Mesenchymal stem cell (in vitro differentiated cells and primary cell): ENCODE data around the gene RNU1-2.
"Not testable (repeated sequence)": the region's sequence is repeated elsewhere in the genome, so short reads cannot be mapped to it uniquely, and the experiment has no call there.

Source experiments
- DNase-seq: peaks from one replicate; pipeline ENCODE4 v3.0.0-alpha.2; 2013
- H2AFZ ChIP-seq: one replicate; pipeline ENCODE4 v1.6.1; 2013; ENCODE audit warnings: low read depth, mild to moderate bottlenecking, control low read depth, inconsistent platforms, low read length, moderate library complexity
- H2AK5ac ChIP-seq: 2 replicates; pipeline ENCODE4 v1.6.1; 2013; ENCODE audit warnings: low read length, moderate library complexity, mild to moderate bottlenecking, inconsistent platforms; ENCODE audit not compliant: severe bottlenecking
- H2BK120ac ChIP-seq: one replicate; pipeline ENCODE4 v1.6.1; 2013; ENCODE audit warnings: low read depth, mild to moderate bottlenecking, inconsistent platforms, low read length, moderate library complexity
- H2BK12ac ChIP-seq, 2 experiments: one replicate each; pipeline ENCODE4 v1.6.1; 2013; ENCODE audit warnings: inconsistent platforms in 2 of 2, low read length in 2 of 2, mild to moderate bottlenecking in 2 of 2, moderate library complexity in 2 of 2, control low read depth in 1 of 2
- H2BK15ac ChIP-seq: one replicate; pipeline ENCODE4 v1.6.1; 2013; ENCODE audit warnings: mild to moderate bottlenecking, low read depth, inconsistent platforms; ENCODE audit not compliant: poor library complexity, severe bottlenecking
- H2BK5ac ChIP-seq: 2 replicates; pipeline ENCODE4 v1.6.1; 2013; ENCODE audit warnings: low read depth, mild to moderate bottlenecking, low read length, control low read depth, inconsistent platforms; ENCODE audit not compliant: poor library complexity, severe bottlenecking
- H3K14ac ChIP-seq, 2 experiments: one replicate each; pipeline ENCODE4 v1.6.1; 2013; ENCODE audit warnings: inconsistent platforms in 2 of 2, low read length in 2 of 2, control low read depth in 1 of 2, mild to moderate bottlenecking in 1 of 2, moderate library complexity in 1 of 2
- H3K18ac ChIP-seq, 2 experiments: one replicate each; pipeline ENCODE4 v1.6.1; 2013; ENCODE audit warnings: inconsistent platforms in 2 of 2, low read length in 2 of 2, control low read depth in 1 of 2, low read depth in 1 of 2, mild to moderate bottlenecking in 1 of 2
- H3K23ac ChIP-seq, 2 experiments: one replicate each; pipeline ENCODE4 v1.6.1; 2013; ENCODE audit warnings: inconsistent platforms in 2 of 2, low read length in 2 of 2, mild to moderate bottlenecking in 2 of 2, moderate library complexity in 2 of 2, control low read depth in 1 of 2
- H3K27ac ChIP-seq: 2 replicates; pipeline ENCODE4 v1.5.1; 2013; ENCODE audit warnings: mild to moderate bottlenecking, moderate library complexity, low read length, control low read depth, inconsistent platforms; ENCODE audit not compliant: poor library complexity, severe bottlenecking
- H3K27me3 ChIP-seq, 2 experiments: 2 replicates each; pipeline versions ENCODE4 v1.6.1 to v1.7.0; 2013; ENCODE audit warnings: low read length in 2 of 2, mild to moderate bottlenecking in 2 of 2, moderate library complexity in 2 of 2, control low read depth in 1 of 2, inconsistent platforms in 1 of 2; ENCODE audit not compliant: control insufficient read depth in 1 of 2, insufficient read depth in 1 of 2
- H3K36me3 ChIP-seq, 2 experiments: 2 replicates each; pipeline versions ENCODE4 v1.6.1 to v1.7.0; 2013; ENCODE audit warnings: low read length in 2 of 2, control low read depth in 1 of 2, inconsistent platforms in 1 of 2, low read depth in 1 of 2, mild to moderate bottlenecking in 1 of 2; ENCODE audit not compliant: insufficient read depth in 2 of 2, control insufficient read depth in 1 of 2
- H3K4ac ChIP-seq, 2 experiments: one replicate each; pipeline ENCODE4 v1.6.1; 2013; ENCODE audit warnings: inconsistent platforms in 2 of 2, low read length in 2 of 2, mild to moderate bottlenecking in 2 of 2, moderate library complexity in 2 of 2, control low read depth in 1 of 2, low read depth in 1 of 2
- H3K4me1 ChIP-seq: 2 replicates; pipeline ENCODE4 v1.6.1; 2013; ENCODE audit warnings: low read depth, low read length, control low read depth; ENCODE audit not compliant: control insufficient read depth, insufficient read depth
- H3K4me2 ChIP-seq: 2 replicates; pipeline ENCODE4 v1.6.1; 2013; ENCODE audit warnings: low read length, mild to moderate bottlenecking, inconsistent platforms; ENCODE audit not compliant: poor library complexity, severe bottlenecking
- H3K4me3 ChIP-seq, 2 experiments: 2 replicates each; pipeline versions ENCODE4 v1.5.1 to v1.7.0; 2013; ENCODE audit warnings: low read length in 2 of 2, mild to moderate bottlenecking in 2 of 2, control low read depth in 1 of 2, low read depth in 1 of 2; ENCODE audit not compliant: insufficient read depth in 1 of 2
- H3K79me1 ChIP-seq: replicated peaks from 2 replicates; pipeline ENCODE4 v1.6.1; 2013; ENCODE audit warnings: mild to moderate bottlenecking, control low read depth, low read length, inconsistent platforms; ENCODE audit not compliant: poor library complexity, severe bottlenecking
- H3K9ac ChIP-seq: 2 replicates; pipeline ENCODE4 v1.7.0; 2013; ENCODE audit warnings: mild to moderate bottlenecking, low read length, moderate library complexity
- H3K9me3 ChIP-seq: 2 replicates; pipeline ENCODE4 v1.7.0; 2013; ENCODE audit warnings: mild to moderate bottlenecking, low read length; ENCODE audit not compliant: control insufficient read depth
- H4K8ac ChIP-seq: one replicate; pipeline ENCODE4 v1.6.1; 2013; ENCODE audit warnings: inconsistent platforms, mild to moderate bottlenecking, low read length, moderate library complexity
- H4K91ac ChIP-seq: one replicate; pipeline ENCODE4 v1.6.1; 2013; ENCODE audit warnings: mild to moderate bottlenecking, low read length, inconsistent platforms
- WGBS: methylation state at CpG from one replicate; pipeline ENCODE4 v1.1.7; 2013; ENCODE audit warnings: mixed read lengths; 5-methylcytosine and 5-hydroxymethylcytosine counted together

The RNU1-2 gene

GRCh38 chr1:16916036-16916880 is 20.5 kb downstream of the RNU1-2 start:
- not testable (repeated sequence) for H3K23ac ChIP-seq, H3K4ac ChIP-seq, H4K8ac ChIP-seq, H3K79me1 ChIP-seq, H3K27me3 ChIP-seq, H2AFZ ChIP-seq, H3K27ac ChIP-seq, H2BK5ac ChIP-seq, H3K18ac ChIP-seq, H4K91ac ChIP-seq, H3K9ac ChIP-seq, H3K4me3 ChIP-seq, H2BK12ac ChIP-seq, H3K9me3 ChIP-seq, H2AK5ac ChIP-seq, H2BK15ac ChIP-seq, H3K4me2 ChIP-seq, H2BK120ac ChIP-seq, H3K14ac ChIP-seq, H3K36me3 ChIP-seq, DNase-seq
- WGBS = 90% methylated on average over 9 of the region's 10 CpGs
- H3K4me1 ChIP-seq = peaks cover 12% of the 10 kb centered on the region

- Histone ChIP-seq H3K27me3 (peaks cover 0 to 17% of the 10 kb centered on the region in 2 experiments), H3K36me3 (peaks cover 0 to 6% of the 10 kb centered on the region in 2 experiments), H3K23ac (no peak overlapping the region), H2BK15ac (no peak overlapping the region), H3K27ac (no peak overlapping the region), H2BK5ac (no peak overlapping the region), H3K79me1 (peaks cover 18% of the 10 kb centered on the region), H2AFZ (no peak overlapping the region), H2BK12ac (no peak overlapping the region), H4K8ac (no peak overlapping the region), H3K4me2 (no peak overlapping the region), H3K4me1 (peaks cover 22% of the 10 kb centered on the region), H3K18ac (no peak overlapping the region), H2AK5ac (no peak overlapping the region), H4K91ac (no peak overlapping the region), H3K9me3 (no peaks in the 10 kb centered on the region), H2BK120ac (no peak overlapping the region), H3K4me3 (no peak overlapping the region), H3K14ac (no peak overlapping the region), H3K9ac (no peak overlapping the region), H3K4ac (no peak overlapping the region)
- 94% methylated on average over 3 of the region's 3 CpGs for WGBS
- DNase-seq = no peak
These were observed 22.6 kb downstream of the RNU1-2 start for GRCh38 chr1:16918371-16918770.

GRCh38 chr1:16918936-16919665 is 23.3 kb downstream of the RNU1-2 start:
- H2BK120ac ChIP-seq, H3K18ac ChIP-seq, H3K9ac ChIP-seq, H2AFZ ChIP-seq, H3K27ac ChIP-seq, H4K91ac ChIP-seq, H3K23ac ChIP-seq, H3K36me3 ChIP-seq, H2AK5ac ChIP-seq, H2BK12ac ChIP-seq, H3K4me2 ChIP-seq, H3K14ac ChIP-seq, H4K8ac ChIP-seq, DNase-seq, H2BK15ac ChIP-seq, H3K4me3 ChIP-seq, H2BK5ac ChIP-seq, H3K4ac ChIP-seq, H3K9me3 ChIP-seq: not testable (repeated sequence)
- H3K79me1 ChIP-seq = peaks cover 18% of the 10 kb centered on the region
- peaks cover 20% of the 10 kb centered on the region for H3K4me1 ChIP-seq
- peaks cover 0 to 17% of the 10 kb centered on the region in 2 experiments for H3K27me3 ChIP-seq
- 90% methylated on average over 15 of the region's 15 CpGs for WGBS

- H2BK120ac ChIP-seq = no peak overlapping the region
- no peak overlapping the region for H3K4ac ChIP-seq
- H2BK15ac ChIP-seq = no peak overlapping the region
- H3K9ac ChIP-seq = no peak overlapping the region
- H3K36me3 ChIP-seq = peaks cover 0 to 11% of the 10 kb centered on the region in 2 experiments
- H2AFZ ChIP-seq = no peak overlapping the region
- no peak overlapping the region for H3K4me3 ChIP-seq
- peaks cover 0 to 23% of the 10 kb centered on the region in 2 experiments for H3K27me3 ChIP-seq
- H3K18ac ChIP-seq = no peak overlapping the region
- H3K23ac ChIP-seq = no peak overlapping the region
- no peak overlapping the region for H4K8ac ChIP-seq
- H2BK12ac ChIP-seq = no peak overlapping the region
- H3K9me3 ChIP-seq = no peaks in the 10 kb centered on the region
- H2AK5ac ChIP-seq = no peak overlapping the region
- no peak for DNase-seq
- 96% methylated on average over 10 of the region's 10 CpGs for WGBS
- H4K91ac ChIP-seq = no peak overlapping the region
- H3K14ac ChIP-seq = no peak overlapping the region
- H3K79me1 ChIP-seq = peaks cover 20% of the 10 kb centered on the region
- H3K4me1 ChIP-seq = peaks cover 15% of the 10 kb centered on the region
- H3K27ac ChIP-seq = no peak overlapping the region
- no peak overlapping the region for H3K4me2 ChIP-seq
- no peak overlapping the region for H2BK5ac ChIP-seq
These were observed 25.2 kb downstream of the RNU1-2 start for GRCh38 chr1:16920951-16921350.
